Stimulated activated CD8-positive, alpha-beta memory T cell treated with anti-CD3 and anti-CD28 coated beads, Interleukin-12 subunit alpha, Interleukin-12 subunit beta, amount 100 ng/mL, for 24 hours (primary cell): ENCODE measurements around the gene SYT5.
"Not testable (repeated sequence)": the region's sequence is repeated elsewhere in the genome, so short reads cannot be mapped to it uniquely, and the experiment has no call there.

ENCODE experiments used
- DNase-seq: peaks from one replicate; pipeline ENCODE4 v3.0.0-alpha.2; 2020; ENCODE audit errors: extremely low read depth

Gene SYT5

GRCh38 chr19:55179606-55180484 is at the start of gene SYT5:
SYT5 (minus strand) TSS chr19:55180289; CDS start chr19:55179041, 1,248 bp downstream.
- DNase-seq, result no peak

GRCh38 chr19:55229789-55230182 is 49.7 kb upstream of the SYT5 start:
- no peak for DNase-seq

GRCh38 chr19:55229145-55229788 is 49.2 kb upstream of the SYT5 start:
- DNase-seq, result no peak

- DNase-seq, result no peak
Observed at GRCh38 chr19:55228403-55229031, 48.4 kb upstream of the SYT5 start, which contains the start of gene TMEM86B. TMEM86B (minus strand) TSS chr19:55228763; CDS start chr19:55228741, 22 bp downstream.

GRCh38 chr19:55228015-55228391 is 47.9 kb upstream of the SYT5 start:
- no peak for DNase-seq

- no peak for DNase-seq
Observed at GRCh38 chr19:55227241-55228014, 47.3 kb upstream of the SYT5 start.

DNA sequence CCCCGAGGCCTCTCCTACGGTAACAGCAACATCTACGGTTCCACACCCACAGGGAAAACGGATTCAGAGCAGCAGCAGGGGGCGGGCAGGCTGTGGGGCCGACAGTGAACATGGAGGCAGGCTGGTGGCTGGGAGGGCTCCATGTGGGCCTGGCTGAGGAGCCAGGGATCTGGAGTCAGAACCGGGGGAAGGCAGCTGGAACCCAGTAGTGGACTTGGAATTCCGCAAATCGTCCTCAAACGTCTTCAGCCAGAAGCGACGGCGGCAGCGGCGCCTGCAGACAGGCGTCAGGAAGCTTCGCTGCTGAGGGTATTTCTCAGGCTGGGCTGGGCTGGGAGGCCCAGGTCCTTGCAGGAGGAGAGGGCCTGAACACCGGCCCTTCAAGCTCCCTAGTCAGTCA is 46.7 kb upstream of the SYT5 start:
- no peak for DNase-seq

- no peak for DNase-seq
Observed at GRCh38 chr19:55226273-55226672, 46.2 kb upstream of the SYT5 start.

- no peak for DNase-seq
Observed at GRCh38 chr19:55225415-55225958, 45.4 kb upstream of the SYT5 start.

- not testable (repeated sequence) for DNase-seq
Observed at GRCh38 chr19:55224679-55225414, 44.8 kb upstream of the SYT5 start.

DNA sequence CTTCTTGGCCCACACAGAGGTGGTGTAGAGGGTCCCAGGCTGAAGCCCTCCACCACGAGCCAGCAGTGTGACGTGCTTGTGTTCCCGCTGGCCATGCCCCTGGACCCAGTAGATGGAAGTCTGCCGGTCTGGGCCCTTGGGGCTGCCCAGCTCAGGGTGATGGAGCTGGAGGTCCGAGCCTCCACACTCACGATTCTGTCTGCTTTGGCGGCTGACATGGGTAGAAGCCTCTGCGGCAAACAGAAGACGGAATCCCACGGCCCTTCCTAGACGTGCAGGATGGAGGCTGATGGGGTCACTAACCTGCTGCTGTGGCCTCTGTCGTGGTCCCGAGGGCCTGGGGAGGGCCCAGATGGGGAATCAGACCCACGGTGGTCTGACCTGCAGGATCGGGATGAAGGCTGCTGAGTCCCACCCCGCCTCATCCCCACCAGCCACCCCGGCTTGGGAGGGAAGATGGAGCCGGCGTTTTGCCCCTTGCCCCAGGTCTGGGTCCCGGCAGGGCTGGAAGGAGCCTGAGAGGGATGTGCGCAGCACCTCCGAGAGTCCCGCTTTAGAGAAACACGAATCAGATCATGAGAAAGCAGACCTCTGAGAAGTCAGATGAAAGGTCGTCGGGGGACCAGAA is 44.1 kb upstream of the SYT5 start:
- DNase-seq, result no peak

DNA sequence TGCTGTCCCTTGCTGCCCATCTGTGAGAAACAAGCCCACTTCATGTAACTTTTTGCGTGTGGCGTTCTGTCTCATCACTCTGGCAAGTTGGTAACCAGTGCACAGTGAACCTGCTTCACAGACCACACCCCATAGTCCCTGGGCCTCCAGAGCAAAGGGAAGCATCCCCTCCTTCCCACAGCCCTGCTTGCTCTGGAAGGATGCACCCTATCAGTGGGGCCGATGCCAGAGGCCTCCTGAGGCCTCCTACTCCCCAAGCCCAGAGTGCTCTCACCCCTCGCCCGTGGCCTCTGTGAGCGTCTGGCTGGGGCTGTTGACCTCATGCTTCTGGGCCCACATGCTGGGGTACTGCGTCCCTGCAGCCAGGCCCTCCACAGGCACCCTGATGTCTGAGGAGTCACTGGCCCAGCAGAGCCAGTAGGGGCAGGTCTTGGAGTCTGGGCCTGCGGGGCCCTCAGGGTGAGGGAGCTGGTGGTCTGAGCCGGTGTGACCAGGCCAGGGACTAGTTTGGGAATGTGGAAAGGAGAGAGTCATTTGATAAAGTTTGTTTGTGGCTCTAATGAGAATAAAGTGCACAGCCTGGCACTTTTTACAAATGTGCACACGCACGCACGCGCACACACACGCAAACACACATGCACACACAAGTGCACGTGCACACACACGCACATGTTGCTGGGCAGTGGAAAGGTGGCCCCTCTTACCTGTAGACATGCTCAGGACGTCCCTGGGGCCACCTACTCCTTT is 43.4 kb upstream of the SYT5 start:
- DNase-seq, result no peak

DNA sequence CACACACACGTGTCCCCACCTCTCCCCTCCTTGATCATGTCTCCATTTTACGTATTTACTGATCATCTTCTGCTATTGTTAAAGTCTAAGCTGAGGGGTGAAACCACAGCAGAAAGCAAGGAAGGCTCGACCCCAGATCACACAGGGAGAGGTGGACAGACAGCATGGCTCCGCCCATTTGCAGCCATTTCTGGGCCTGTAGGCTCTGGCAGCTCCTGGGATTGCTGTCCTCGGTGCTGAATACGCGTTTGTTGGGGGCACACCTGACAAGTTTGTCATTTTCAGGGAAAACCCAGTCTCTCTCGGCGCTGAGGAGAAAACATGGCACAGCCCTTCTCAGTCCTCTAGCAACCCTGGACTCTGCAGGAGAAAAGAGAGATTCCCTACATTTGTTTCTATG is 40.4 kb upstream of the SYT5 start:
- DNase-seq, result no peak

DNA sequence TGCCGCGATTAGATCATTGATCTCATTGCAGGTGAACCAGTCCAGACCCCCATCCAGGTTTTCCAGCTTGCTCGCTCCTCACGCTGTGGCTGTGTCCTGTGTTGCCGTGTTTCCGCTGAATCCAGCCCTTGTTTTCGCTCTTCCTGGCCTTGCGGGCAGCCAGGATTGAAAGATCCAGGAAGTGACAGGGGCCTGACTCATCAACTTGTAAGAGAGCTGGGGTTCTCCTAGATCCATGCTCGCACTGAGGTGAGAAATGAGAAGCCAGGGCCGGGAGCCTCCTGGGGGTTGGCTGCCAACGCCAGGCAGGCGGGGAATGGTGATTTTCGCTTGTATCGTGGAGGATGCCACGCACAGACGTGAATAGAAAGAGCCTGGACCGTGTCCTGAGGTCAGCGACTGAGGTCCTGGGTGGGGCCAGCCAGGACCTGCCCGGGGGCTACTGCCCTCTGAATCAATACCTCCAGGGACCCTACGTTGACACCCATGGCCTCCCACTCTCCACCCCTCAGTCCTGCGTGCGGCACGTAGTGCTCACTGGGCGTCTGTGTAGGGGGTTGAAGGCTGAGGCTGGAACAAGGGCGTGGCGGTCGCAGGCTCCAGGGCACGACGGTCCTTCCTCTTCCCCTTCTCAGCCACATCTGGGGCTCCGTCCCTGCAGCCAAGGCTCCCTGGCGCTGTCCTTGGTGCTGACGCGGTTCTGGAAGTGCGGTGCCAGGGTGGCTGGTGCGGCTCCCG is 36.5 kb upstream of the SYT5 start:
- peak; percentile 20 for DNase-seq

GRCh38 chr19:55213547-55213946 is 33.5 kb upstream of the SYT5 start:
- DNase-seq, result no peak

- no peak for DNase-seq
Observed at GRCh38 chr19:55212447-55212846, 32.4 kb upstream of the SYT5 start.

GRCh38 chr19:55209693-55210472 is 29.8 kb upstream of the SYT5 start:
- DNase-seq, result no peak
